Kasumi-1 (cell line): ENCODE measurements around the gene ETFA.

Source experiments
- DNase-seq, 2 experiments: peaks; one replicate each; lab custom pipeline; 2025; lab: John Stamatoyannopoulos, UW

The ETFA gene

GRCh38 chr15:76174654-76175053, 136.6 kb downstream of the ETFA start:
- no peak for DNase-seq

- DNase-seq, result no peak
Observed at GRCh38 chr15:76173317-76173834, 137.9 kb downstream of the ETFA start.

GRCh38 chr15:76172782-76173181, 138.5 kb downstream of the ETFA start:
- DNase-seq, result no peak

GRCh38 chr15:76169911-76170800, 141.1 kb downstream of the ETFA start:
- DNase-seq, result no peak

GRCh38 chr15:76169018-76169417, 142.3 kb downstream of the ETFA start:
- DNase-seq, result peak; percentile 56 to 62

- DNase-seq, result no peak
Observed at GRCh38 chr15:76168237-76168984, 142.9 kb downstream of the ETFA start.

GRCh38 chr15:76165951-76166350, 145.3 kb downstream of the ETFA start:
- no peak for DNase-seq
